Measurements from ENCODE around the gene NCKAP5. TPM values are rescaled to one million over a fixed set of nuclear protein-coding genes. Genes with fewer than 3 reads are reported as not detected.

NCKAP5 gene
- total RNA-seq, 1 donor from 2014 or later: 8.8 TPM

DNA sequence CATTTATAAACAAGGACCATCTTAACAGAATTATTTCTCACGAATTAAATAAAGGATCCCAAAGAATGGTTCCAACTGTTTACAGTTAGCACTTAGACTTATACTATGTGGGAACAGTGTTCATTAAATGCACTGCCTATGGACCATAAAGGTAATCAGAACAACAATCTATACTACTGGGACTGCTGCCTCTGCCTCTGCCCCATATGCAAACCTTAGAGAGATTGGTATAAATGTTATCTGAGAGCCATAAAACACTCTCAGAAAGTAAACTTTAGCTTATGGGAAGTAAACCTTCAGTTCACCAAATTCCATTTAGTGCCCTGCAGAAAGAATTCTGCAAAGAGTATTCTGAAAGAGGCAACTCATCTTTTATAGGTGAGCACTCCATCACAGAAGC, 448.0 kb downstream of the NCKAP5 start:
- Histone ChIP-seq H3K27me3 (no peaks in the 10 kb centered on the region), H3K27ac (no peak overlapping the region), H3K9me3 (no peaks in the 10 kb centered on the region), H3K36me3 (no peaks in the 10 kb centered on the region), H3K4me3 (no peak overlapping the region), H3K4me1 (no peaks in the 10 kb centered on the region)
- DNase-seq (ENCODE audit: extremely low spot score in 2 of 2): no peak
- TF ChIP-seq POLR2A (IDR thresholded peaks at IDR 0.05): no peak
- no peak for TF ChIP-seq POLR2AphosphoS5 (IDR thresholded peaks at IDR 0.05; ENCODE audit: insufficient read depth in 1 of 2, low read depth in 1 of 2)
- TF ChIP-seq, protein P1, sequence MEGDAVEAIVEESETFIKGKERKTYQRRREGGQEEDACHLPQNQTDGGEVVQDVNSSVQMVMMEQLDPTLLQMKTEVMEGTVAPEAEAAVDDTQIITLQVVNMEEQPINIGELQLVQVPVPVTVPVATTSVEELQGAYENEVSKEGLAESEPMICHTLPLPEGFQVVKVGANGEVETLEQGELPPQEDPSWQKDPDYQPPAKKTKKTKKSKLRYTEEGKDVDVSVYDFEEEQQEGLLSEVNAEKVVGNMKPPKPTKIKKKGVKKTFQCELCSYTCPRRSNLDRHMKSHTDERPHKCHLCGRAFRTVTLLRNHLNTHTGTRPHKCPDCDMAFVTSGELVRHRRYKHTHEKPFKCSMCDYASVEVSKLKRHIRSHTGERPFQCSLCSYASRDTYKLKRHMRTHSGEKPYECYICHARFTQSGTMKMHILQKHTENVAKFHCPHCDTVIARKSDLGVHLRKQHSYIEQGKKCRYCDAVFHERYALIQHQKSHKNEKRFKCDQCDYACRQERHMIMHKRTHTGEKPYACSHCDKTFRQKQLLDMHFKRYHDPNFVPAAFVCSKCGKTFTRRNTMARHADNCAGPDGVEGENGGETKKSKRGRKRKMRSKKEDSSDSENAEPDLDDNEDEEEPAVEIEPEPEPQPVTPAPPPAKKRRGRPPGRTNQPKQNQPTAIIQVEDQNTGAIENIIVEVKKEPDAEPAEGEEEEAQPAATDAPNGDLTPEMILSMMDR (IDR thresholded peaks at IDR 0.05): no peak
- intact Hi-C loops (cut with DNase I): no loop called here

GRCh38 chr2:133110201-133110600, 458.1 kb downstream of the NCKAP5 start:
- no peak overlapping the region for H3K4me3 ChIP-seq
- TF ChIP-seq POLR2AphosphoS5 (IDR thresholded peaks at IDR 0.05; ENCODE audit: insufficient read depth in 1 of 2, low read depth in 1 of 2) (no peak), POLR2A (IDR thresholded peaks at IDR 0.05) (no peak)
- TF ChIP-seq, protein P1 (IDR thresholded peaks at IDR 0.05): no peak
- intact Hi-C loops (cut with DNase I): no loop called here

GRCh38 chr2:133109772-133110171, 458.5 kb downstream of the NCKAP5 start:
- no peak for DNase-seq (ENCODE audit: extremely low spot score in 2 of 2)
- intact Hi-C loops (cut with DNase I): no loop called here
- H3K4me3 ChIP-seq: no peak overlapping the region
- H3K27ac ChIP-seq: no peak overlapping the region
- H3K9me3 ChIP-seq: no peaks in the 10 kb centered on the region
- H3K27me3 ChIP-seq: no peaks in the 10 kb centered on the region
- peak in 1 of 2 donors; percentile 46 for TF ChIP-seq POLR2AphosphoS5 (IDR thresholded peaks at IDR 0.05; ENCODE audit: insufficient read depth in 1 of 2, low read depth in 1 of 2)
- no peak for TF ChIP-seq POLR2A (IDR thresholded peaks at IDR 0.05)
- no peaks in the 10 kb centered on the region for H3K4me1 ChIP-seq
- no peaks in the 10 kb centered on the region for H3K36me3 ChIP-seq

More at GRCh38 chr2:133110201-133110600, 458.1 kb downstream of the NCKAP5 start:
- no peaks in the 10 kb centered on the region for H3K27me3 ChIP-seq
- H3K27ac ChIP-seq: no peak overlapping the region
- no peaks in the 10 kb centered on the region for H3K9me3 ChIP-seq
- no peak for DNase-seq (ENCODE audit: extremely low spot score in 2 of 2)
- H3K36me3 ChIP-seq: no peaks in the 10 kb centered on the region
- H3K4me1 ChIP-seq: no peaks in the 10 kb centered on the region

- intact Hi-C loops (cut with DNase I): no loop called here
- no peaks in the 10 kb centered on the region for H3K36me3 ChIP-seq
- TF ChIP-seq POLR2A (IDR thresholded peaks at IDR 0.05): no peak
- TF ChIP-seq POLR2AphosphoS5 (IDR thresholded peaks at IDR 0.05; ENCODE audit: insufficient read depth in 1 of 2, low read depth in 1 of 2): no peak
- TF ChIP-seq, protein P1 (IDR thresholded peaks at IDR 0.05): no peak
- H3K4me3 ChIP-seq: no peak overlapping the region
- DNase-seq (ENCODE audit: extremely low spot score in 2 of 2): no peak
- H3K9me3 ChIP-seq: no peaks in the 10 kb centered on the region
- no peaks in the 10 kb centered on the region for H3K4me1 ChIP-seq
- no peaks in the 10 kb centered on the region for H3K27me3 ChIP-seq
- H3K27ac ChIP-seq: no peak overlapping the region
Observed at GRCh38 chr2:133107058-133107815, 461.0 kb downstream of the NCKAP5 start.

DNA sequence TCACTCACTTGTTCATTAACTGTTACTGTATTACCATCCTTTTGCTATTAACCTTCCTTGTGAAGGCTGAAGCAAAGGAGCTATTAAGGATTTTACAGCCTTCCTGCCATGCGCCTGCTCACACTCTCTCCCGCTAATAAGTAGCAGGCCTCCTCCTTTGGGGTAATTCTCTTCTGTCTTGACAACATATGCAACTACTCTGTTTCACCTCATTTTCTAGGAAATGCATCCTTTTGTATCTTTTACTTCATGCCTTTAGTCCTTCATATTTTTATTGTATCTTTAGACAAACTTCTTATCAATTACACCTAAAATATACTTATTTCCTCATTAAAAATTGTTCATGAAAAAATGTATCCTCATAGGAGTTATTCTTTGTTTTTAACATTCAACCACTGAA, 463.4 kb downstream of the NCKAP5 start:
- Histone ChIP-seq H3K27me3 (no peaks in the 10 kb centered on the region), H3K27ac (no peak overlapping the region), H3K4me3 (no peak overlapping the region), H3K4me1 (no peaks in the 10 kb centered on the region), H3K36me3 (no peaks in the 10 kb centered on the region), H3K9me3 (no peaks in the 10 kb centered on the region)
- DNase-seq (ENCODE audit: extremely low spot score in 2 of 2): no peak
- TF ChIP-seq, protein P1 (IDR thresholded peaks at IDR 0.05): no peak
- no peak for TF ChIP-seq POLR2AphosphoS5 (IDR thresholded peaks at IDR 0.05; ENCODE audit: insufficient read depth in 1 of 2, low read depth in 1 of 2)
- no peak for TF ChIP-seq POLR2A (IDR thresholded peaks at IDR 0.05)
- intact Hi-C loops (cut with DNase I): no loop called here

Measured in vagina (tissue), 2 donors.